Epithelial cell of esophagus (primary cell): ENCODE data around the gene KIF26A.

ENCODE experiments used
- DNase-seq: peaks from one replicate; pipeline ENCODE4 v3.0.0; 2010; ENCODE audit warnings: low read depth
- H3K4me3 ChIP-seq: 2 replicates; pipeline ENCODE4 v1.5.1; 2011; ENCODE audit warnings: mild to moderate bottlenecking, low read length, control low read depth
- CTCF ChIP-seq: IDR thresholded peaks from 2 replicates; pipeline ENCODE4 v1.5.1; 2011; ENCODE audit warnings: low read depth, mild to moderate bottlenecking, low read length, control low read depth, inconsistent platforms; ENCODE audit not compliant: insufficient read depth; ENCODE audit errors: missing control alignments

The KIF26A gene

GRCh38 chr14:104217486-104218360, 79.3 kb downstream of the KIF26A start:
- no peak for TF ChIP-seq CTCF
- DNase-seq = no peak
- no peak overlapping the region for H3K4me3 ChIP-seq

- no peak overlapping the region for H3K4me3 ChIP-seq
- no peak for TF ChIP-seq CTCF
- no peak for DNase-seq
Measured at GRCh38 chr14:104218361-104219180, 80.2 kb downstream of the KIF26A start.

GRCh38 chr14:104219731-104220214, 81.4 kb downstream of the KIF26A start:
- no peak for DNase-seq
- H3K4me3 ChIP-seq = no peak overlapping the region
- no peak for TF ChIP-seq CTCF

- TF ChIP-seq CTCF = no peak
- H3K4me3 ChIP-seq = no peak overlapping the region
- DNase-seq = no peak
Measured at GRCh38 chr14:104220215-104221070, 82.1 kb downstream of the KIF26A start.

- H3K4me3 ChIP-seq = no peak overlapping the region
- no peak for TF ChIP-seq CTCF
- DNase-seq = no peak
Measured at GRCh38 chr14:104221071-104221625, 82.8 kb downstream of the KIF26A start.

GRCh38 chr14:104221636-104222369, 83.4 kb downstream of the KIF26A start:
- no peak overlapping the region for H3K4me3 ChIP-seq
- DNase-seq = no peak
- no peak for TF ChIP-seq CTCF
